Measurements from ENCODE around the gene APOO. TPM values are rescaled to one million over a fixed set of nuclear protein-coding genes. Genes with fewer than 3 reads are reported as not detected.

Gene APOO
- total RNA-seq, 1 experiment from 2014 or later = 37.4 TPM

GRCh38 chrX:23826653-23827052 is 81.1 kb downstream of the APOO start:
- H3K9me3 ChIP-seq (ENCODE audit: low read length) = no peaks in the 10 kb centered on the region
- no peaks in the 10 kb centered on the region for H3K9me2 ChIP-seq (replicated peaks; ENCODE audit: insufficient read depth, low read length)
- no peak overlapping the region for H3K27ac ChIP-seq (ENCODE audit: low read length)
- H2AFZ ChIP-seq (ENCODE audit: low read length) = no peak overlapping the region
- no peaks in the 10 kb centered on the region for H3K4me1 ChIP-seq (ENCODE audit: low read length)
- no peak for DNase-seq
- no peak overlapping the region for H3K9ac ChIP-seq (ENCODE audit: low read length)
- H4K20me1 ChIP-seq (ENCODE audit: insufficient read depth, low read depth, low read length) = no peaks in the 10 kb centered on the region
- H3K4me2 ChIP-seq (ENCODE audit: low read depth, low read length, poor library complexity, severe bottlenecking) = no peak overlapping the region
- H3K36me3 ChIP-seq (ENCODE audit: insufficient read depth, low read length) = no peaks in the 10 kb centered on the region
- H3K4me3 ChIP-seq (ENCODE audit: low read length) = no peak overlapping the region
- no peaks in the 10 kb centered on the region for H3K79me2 ChIP-seq (ENCODE audit: low read length)
- H3K27me3 ChIP-seq (ENCODE audit: low read length) = no peaks in the 10 kb centered on the region

DNA sequence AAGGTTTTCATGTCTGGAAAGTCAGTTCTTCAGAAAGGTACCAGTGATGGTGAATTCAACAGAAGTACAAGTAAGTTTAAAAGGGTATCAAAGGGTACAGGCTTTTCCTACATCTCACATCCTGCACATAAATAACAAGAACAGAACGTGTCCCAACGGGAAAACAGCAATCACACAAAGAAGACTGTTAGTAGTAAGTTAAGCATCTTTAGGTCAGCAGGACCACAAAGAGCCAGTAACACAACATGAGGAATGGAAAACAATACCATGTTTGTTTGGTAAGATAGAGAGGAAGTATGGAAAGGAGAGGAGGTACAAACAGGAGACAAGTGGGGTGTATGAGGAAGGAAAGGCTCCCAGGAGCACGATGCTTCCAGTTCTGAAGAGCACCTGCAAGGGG is 81.5 kb downstream of the APOO start:
- Histone ChIP-seq H3K9me2 (replicated peaks; ENCODE audit: insufficient read depth, low read length) (no peaks in the 10 kb centered on the region), H3K9me3 (ENCODE audit: low read length) (no peaks in the 10 kb centered on the region), H3K4me3 (ENCODE audit: low read length) (no peak overlapping the region), H2AFZ (ENCODE audit: low read length) (no peak overlapping the region), H3K27ac (ENCODE audit: low read length) (no peak overlapping the region), H3K4me1 (ENCODE audit: low read length) (no peaks in the 10 kb centered on the region), H3K79me2 (ENCODE audit: low read length) (no peaks in the 10 kb centered on the region), H3K9ac (ENCODE audit: low read length) (no peak overlapping the region), H3K27me3 (ENCODE audit: low read length) (no peaks in the 10 kb centered on the region), H3K36me3 (ENCODE audit: insufficient read depth, low read length) (no peaks in the 10 kb centered on the region), H3K4me2 (ENCODE audit: low read depth, low read length, poor library complexity, severe bottlenecking) (no peak overlapping the region), H4K20me1 (ENCODE audit: insufficient read depth, low read depth, low read length) (no peaks in the 10 kb centered on the region)
- no peak for DNase-seq

- Histone ChIP-seq H2AFZ (ENCODE audit: low read length) (no peak overlapping the region), H3K79me2 (ENCODE audit: low read length) (no peaks in the 10 kb centered on the region), H3K27me3 (ENCODE audit: low read length) (no peaks in the 10 kb centered on the region), H3K4me1 (ENCODE audit: low read length) (no peaks in the 10 kb centered on the region), H3K9me3 (ENCODE audit: low read length) (no peaks in the 10 kb centered on the region), H3K27ac (ENCODE audit: low read length) (no peak overlapping the region), H3K4me3 (ENCODE audit: low read length) (no peak overlapping the region), H3K9ac (ENCODE audit: low read length) (no peak overlapping the region), H3K4me2 (ENCODE audit: low read depth, low read length, poor library complexity, severe bottlenecking) (no peak overlapping the region), H4K20me1 (ENCODE audit: insufficient read depth, low read depth, low read length) (no peaks in the 10 kb centered on the region), H3K9me2 (replicated peaks; ENCODE audit: insufficient read depth, low read length) (no peaks in the 10 kb centered on the region), H3K36me3 (ENCODE audit: insufficient read depth, low read length) (no peaks in the 10 kb centered on the region)
- no peak for DNase-seq
These were observed 82.1 kb downstream of the APOO start for GRCh38 chrX:23825675-23826074.

GRCh38 chrX:23822841-23823240 is 84.9 kb downstream of the APOO start:
- no peak overlapping the region for H3K27ac ChIP-seq (ENCODE audit: low read length)
- H2AFZ ChIP-seq (ENCODE audit: low read length) = no peak overlapping the region
- H3K9me3 ChIP-seq (ENCODE audit: low read length) = no peaks in the 10 kb centered on the region
- H3K4me3 ChIP-seq (ENCODE audit: low read length) = no peak overlapping the region
- H3K79me2 ChIP-seq (ENCODE audit: low read length) = no peaks in the 10 kb centered on the region
- DNase-seq = no peak
- H4K20me1 ChIP-seq (ENCODE audit: insufficient read depth, low read depth, low read length) = no peaks in the 10 kb centered on the region
- H3K4me1 ChIP-seq (ENCODE audit: low read length) = peaks cover 3% of the 10 kb centered on the region
- no peaks in the 10 kb centered on the region for H3K9me2 ChIP-seq (replicated peaks; ENCODE audit: insufficient read depth, low read length)
- no peaks in the 10 kb centered on the region for H3K36me3 ChIP-seq (ENCODE audit: insufficient read depth, low read length)
- no peaks in the 10 kb centered on the region for H3K27me3 ChIP-seq (ENCODE audit: low read length)
- no peak overlapping the region for H3K9ac ChIP-seq (ENCODE audit: low read length)
- no peak overlapping the region for H3K4me2 ChIP-seq (ENCODE audit: low read depth, low read length, poor library complexity, severe bottlenecking)

GRCh38 chrX:23822397-23822796 is 85.3 kb downstream of the APOO start:
- no peak overlapping the region for H3K4me3 ChIP-seq (ENCODE audit: low read length)
- no peak for DNase-seq
- no peak overlapping the region for H3K4me2 ChIP-seq (ENCODE audit: low read depth, low read length, poor library complexity, severe bottlenecking)
- H3K27ac ChIP-seq (ENCODE audit: low read length) = no peak overlapping the region
- H3K27me3 ChIP-seq (ENCODE audit: low read length) = no peaks in the 10 kb centered on the region
- H3K9ac ChIP-seq (ENCODE audit: low read length) = no peak overlapping the region
- H3K79me2 ChIP-seq (ENCODE audit: low read length) = no peaks in the 10 kb centered on the region
- H3K36me3 ChIP-seq (ENCODE audit: insufficient read depth, low read length) = no peaks in the 10 kb centered on the region
- peaks cover 7% of the 10 kb centered on the region for H3K4me1 ChIP-seq (ENCODE audit: low read length)
- H3K9me2 ChIP-seq (replicated peaks; ENCODE audit: insufficient read depth, low read length) = no peaks in the 10 kb centered on the region
- no peaks in the 10 kb centered on the region for H4K20me1 ChIP-seq (ENCODE audit: insufficient read depth, low read depth, low read length)
- H2AFZ ChIP-seq (ENCODE audit: low read length) = no peak overlapping the region
- H3K9me3 ChIP-seq (ENCODE audit: low read length) = no peaks in the 10 kb centered on the region

DNA sequence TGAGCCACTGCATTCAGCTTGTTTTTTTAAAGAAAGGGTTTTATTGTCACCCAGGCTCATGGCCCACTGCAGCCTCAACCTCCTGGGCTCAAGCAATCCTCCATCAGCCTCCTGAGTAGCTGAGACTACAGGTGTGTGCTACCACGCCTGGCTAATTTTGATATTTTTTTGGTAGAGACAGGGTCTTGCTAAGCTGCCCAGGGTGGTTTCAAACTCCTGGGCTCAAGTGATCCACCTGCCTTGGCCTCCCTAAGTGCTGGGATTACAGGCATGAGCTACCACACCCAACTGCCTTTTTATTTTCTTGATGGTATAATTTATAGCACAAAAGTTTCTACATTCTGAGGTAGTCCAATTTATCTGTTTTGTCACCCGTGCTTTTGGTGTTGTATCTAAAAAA is 85.9 kb downstream of the APOO start:
- Histone ChIP-seq H3K4me1 (ENCODE audit: low read length) (peaks cover 13% of the 10 kb centered on the region), H4K20me1 (ENCODE audit: insufficient read depth, low read depth, low read length) (no peaks in the 10 kb centered on the region), H3K9me2 (replicated peaks; ENCODE audit: insufficient read depth, low read length) (no peaks in the 10 kb centered on the region), H2AFZ (ENCODE audit: low read length) (no peak overlapping the region), H3K27ac (ENCODE audit: low read length) (no peak overlapping the region), H3K4me3 (ENCODE audit: low read length) (no peak overlapping the region), H3K4me2 (ENCODE audit: low read depth, low read length, poor library complexity, severe bottlenecking) (no peak overlapping the region), H3K9me3 (ENCODE audit: low read length) (no peaks in the 10 kb centered on the region), H3K27me3 (ENCODE audit: low read length) (no peaks in the 10 kb centered on the region), H3K36me3 (ENCODE audit: insufficient read depth, low read length) (no peaks in the 10 kb centered on the region), H3K79me2 (ENCODE audit: low read length) (no peaks in the 10 kb centered on the region), H3K9ac (ENCODE audit: low read length) (no peak overlapping the region)
- no peak for DNase-seq

GRCh38 chrX:23820235-23820782 is 87.4 kb downstream of the APOO start:
- no peaks in the 10 kb centered on the region for H4K20me1 ChIP-seq (ENCODE audit: insufficient read depth, low read depth, low read length)
- H2AFZ ChIP-seq (ENCODE audit: low read length) = no peak overlapping the region
- no peak overlapping the region for H3K9ac ChIP-seq (ENCODE audit: low read length)
- H3K27ac ChIP-seq (ENCODE audit: low read length) = no peak overlapping the region
- H3K9me3 ChIP-seq (ENCODE audit: low read length) = no peaks in the 10 kb centered on the region
- no peak overlapping the region for H3K4me2 ChIP-seq (ENCODE audit: low read depth, low read length, poor library complexity, severe bottlenecking)
- no peaks in the 10 kb centered on the region for H3K27me3 ChIP-seq (ENCODE audit: low read length)
- no peak overlapping the region for H3K4me3 ChIP-seq (ENCODE audit: low read length)
- H3K9me2 ChIP-seq (replicated peaks; ENCODE audit: insufficient read depth, low read length) = no peaks in the 10 kb centered on the region
- no peak for DNase-seq
- H3K79me2 ChIP-seq (ENCODE audit: low read length) = no peaks in the 10 kb centered on the region
- peaks cover 28% of the 10 kb centered on the region for H3K4me1 ChIP-seq (ENCODE audit: low read length)
- H3K36me3 ChIP-seq (ENCODE audit: insufficient read depth, low read length) = no peaks in the 10 kb centered on the region

- Histone ChIP-seq H3K27me3 (ENCODE audit: low read length) (no peaks in the 10 kb centered on the region), H3K4me1 (ENCODE audit: low read length) (peaks cover 28% of the 10 kb centered on the region), H3K36me3 (ENCODE audit: insufficient read depth, low read length) (no peaks in the 10 kb centered on the region), H3K9me2 (replicated peaks; ENCODE audit: insufficient read depth, low read length) (no peaks in the 10 kb centered on the region), H3K4me3 (ENCODE audit: low read length) (no peak overlapping the region), H3K79me2 (ENCODE audit: low read length) (no peaks in the 10 kb centered on the region), H2AFZ (ENCODE audit: low read length) (no peak overlapping the region), H3K9me3 (ENCODE audit: low read length) (no peaks in the 10 kb centered on the region), H3K4me2 (ENCODE audit: low read depth, low read length, poor library complexity, severe bottlenecking) (no peak overlapping the region), H4K20me1 (ENCODE audit: insufficient read depth, low read depth, low read length) (no peaks in the 10 kb centered on the region), H3K9ac (ENCODE audit: low read length) (no peak overlapping the region), H3K27ac (ENCODE audit: low read length) (no peak overlapping the region)
- no peak for DNase-seq
These were observed 88.1 kb downstream of the APOO start for GRCh38 chrX:23819385-23820234.
